Fibroblast of skin of left biceps (primary cell): ENCODE data around the gene ACP2.
"Not testable (repeated sequence)": the region's sequence is repeated elsewhere in the genome, so short reads cannot be mapped to it uniquely, and the experiment has no call there.

Experiments used
- DNase-seq, 2 experiments: peaks; one replicate each; pipeline ENCODE4 v3.0.0-alpha.2; 2013; ENCODE audit warnings: low read depth in 2 of 2

ACP2 gene

GRCh38 chr11:47243454-47243853 lies 5.2 kb downstream of the ACP2 start:
- DNase-seq, result no peak

- DNase-seq, result no peak
Observed at GRCh38 chr11:47242596-47243192, 5.9 kb downstream of the ACP2 start.

DNA sequence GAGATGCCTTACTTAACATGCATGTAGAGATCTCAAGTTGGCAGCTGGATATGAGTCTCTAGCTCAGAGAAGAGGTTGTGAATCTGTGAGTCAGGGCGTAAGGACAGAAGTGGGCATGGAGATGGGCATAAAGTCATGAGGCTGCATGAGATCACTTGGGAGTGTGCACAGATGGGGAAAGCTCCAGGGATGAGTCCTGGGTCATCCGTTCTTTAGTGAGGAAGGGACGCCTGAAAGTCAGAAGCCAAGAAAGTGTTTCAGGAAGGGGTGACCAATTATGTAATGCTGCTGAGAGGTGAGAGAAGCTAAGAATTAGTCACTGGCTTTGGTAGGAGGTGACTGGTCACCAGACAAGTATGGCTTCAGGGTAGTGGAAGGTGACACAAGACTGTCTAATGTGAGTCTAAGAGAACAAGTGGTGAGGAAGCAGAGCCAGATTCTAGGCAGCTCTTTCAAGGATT lies 6.7 kb downstream of the ACP2 start:
- no peak for DNase-seq

- no peak for DNase-seq
Observed at GRCh38 chr11:47239852-47240251, 8.8 kb downstream of the ACP2 start.

- no peak for DNase-seq
Observed at GRCh38 chr11:47236482-47236881, 12.1 kb downstream of the ACP2 start.

- no peak for DNase-seq
Observed at GRCh38 chr11:47235163-47235562, 13.5 kb downstream of the ACP2 start.

- no peak for DNase-seq
Observed at GRCh38 chr11:47234669-47235100, 13.9 kb downstream of the ACP2 start.

DNA sequence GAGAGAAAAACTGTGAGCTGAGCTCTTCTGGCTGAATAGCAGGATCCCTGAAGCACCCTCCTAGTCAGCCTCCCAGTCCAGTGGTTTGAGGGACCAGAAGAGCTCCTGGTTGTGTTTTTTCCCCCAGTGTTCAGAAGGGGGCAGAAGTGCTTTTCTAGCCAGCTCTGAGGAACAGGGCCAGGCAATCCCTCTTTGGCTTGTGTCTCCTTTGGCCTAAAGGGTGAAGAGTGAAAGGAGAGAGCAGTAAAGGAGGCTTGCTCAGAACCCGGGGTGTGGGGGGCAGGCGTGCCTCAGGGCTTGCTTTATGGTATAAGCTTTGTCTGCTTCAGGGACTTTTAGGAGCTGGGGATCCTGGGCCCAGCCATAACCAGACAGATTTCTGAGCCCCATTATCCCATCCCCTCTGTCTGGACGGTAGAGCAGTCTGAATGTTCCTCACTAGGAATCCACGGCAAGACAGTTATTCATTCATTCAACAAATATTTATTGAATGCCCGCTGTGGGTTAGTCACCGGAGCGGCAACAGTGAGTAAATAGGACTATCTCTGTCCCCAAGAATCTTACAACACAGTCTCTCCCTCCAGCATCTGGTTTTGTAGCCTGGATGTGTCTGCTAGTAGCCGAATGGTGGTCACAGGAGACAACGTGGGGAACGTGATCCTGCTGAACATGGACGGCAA lies 14.5 kb downstream of the ACP2 start:
- DNase-seq, result no peak

DNA sequence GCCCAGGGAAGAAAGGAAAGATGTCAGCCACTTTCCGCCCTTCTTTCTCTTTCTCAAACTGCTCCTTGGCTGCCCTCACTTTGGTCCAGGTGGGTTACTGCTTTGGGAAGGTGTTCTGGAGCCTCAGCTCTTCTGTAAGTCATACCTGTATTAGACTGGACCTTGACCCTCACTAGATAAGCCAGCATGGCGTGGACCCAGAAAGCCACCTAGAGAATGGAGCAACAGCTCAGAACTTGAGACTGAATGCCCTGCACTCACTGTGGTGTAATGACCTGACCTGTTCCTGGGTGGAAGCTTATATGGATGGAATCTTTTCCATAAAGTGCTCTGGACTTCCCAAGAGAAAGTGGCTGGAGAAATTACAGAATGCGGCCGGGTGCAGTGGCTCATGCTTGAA lies 15.6 kb downstream of the ACP2 start:
- DNase-seq, result no peak

DNA sequence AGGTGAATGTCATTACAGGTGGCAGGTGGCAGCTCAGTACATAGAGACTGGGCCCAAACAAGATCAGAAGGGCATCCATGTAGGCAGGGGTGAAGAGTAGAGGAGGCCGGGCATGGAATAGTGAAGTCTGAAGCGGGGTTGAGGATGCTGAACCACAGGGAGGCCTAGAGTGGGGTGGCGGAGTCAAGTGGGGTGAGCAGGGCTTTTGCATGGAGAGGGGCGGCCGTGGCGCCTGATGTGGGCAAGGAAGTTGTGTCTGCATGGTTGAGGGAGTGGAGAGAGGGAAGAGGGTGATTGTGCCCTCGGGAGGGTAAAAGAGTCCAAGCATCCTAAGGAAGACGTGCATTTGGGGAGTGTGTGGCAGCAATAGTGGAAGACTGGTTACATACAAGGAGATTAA lies 19.5 kb downstream of the ACP2 start:
- no peak for DNase-seq

- DNase-seq, result no peak
Observed at GRCh38 chr11:47225552-47226400, 22.8 kb downstream of the ACP2 start.

DNA sequence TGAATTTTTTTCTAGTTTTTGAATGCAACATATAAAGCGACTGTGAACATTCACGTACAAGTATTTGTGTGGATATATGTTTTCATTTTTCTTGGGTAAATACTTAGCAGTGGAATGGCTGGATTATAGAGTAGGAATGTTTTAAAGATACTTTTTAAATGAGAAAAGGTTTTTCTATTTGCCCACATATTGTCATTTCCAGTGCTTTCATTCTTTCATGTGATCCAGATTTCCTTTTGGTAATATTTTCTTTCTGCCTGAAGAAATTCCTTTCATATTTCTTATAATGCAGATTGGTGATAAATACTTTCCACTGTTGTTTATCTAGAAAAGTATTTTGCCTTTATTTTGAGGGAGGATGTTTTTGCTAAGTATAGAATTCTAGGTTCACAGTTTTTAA lies 25.9 kb downstream of the ACP2 start:
- no peak for DNase-seq

DNA sequence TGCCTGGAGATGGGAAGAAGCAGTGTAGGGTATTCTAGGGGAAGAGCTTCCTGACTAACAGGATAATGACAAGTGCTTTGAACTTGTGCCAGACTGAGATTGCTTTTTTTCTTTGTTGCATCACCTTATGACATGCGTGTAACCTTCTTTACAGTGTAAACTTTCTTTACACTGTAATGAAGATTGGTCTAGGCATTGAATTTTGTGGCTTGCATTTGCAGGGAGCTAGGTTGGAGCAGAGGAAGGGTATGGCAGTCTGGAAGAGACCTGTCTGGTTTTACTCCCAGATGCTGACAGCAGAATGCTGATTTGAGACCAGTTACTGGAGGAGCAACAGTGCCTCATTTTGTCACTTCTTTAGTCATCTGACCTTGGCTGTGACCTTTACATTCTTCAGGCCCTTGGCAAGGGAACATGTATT lies 28.2 kb downstream of the ACP2 start:
- DNase-seq, result no peak

GRCh38 chr11:47216121-47216798 lies 32.4 kb downstream of the ACP2 start:
- DNase-seq, result no peak

DNA sequence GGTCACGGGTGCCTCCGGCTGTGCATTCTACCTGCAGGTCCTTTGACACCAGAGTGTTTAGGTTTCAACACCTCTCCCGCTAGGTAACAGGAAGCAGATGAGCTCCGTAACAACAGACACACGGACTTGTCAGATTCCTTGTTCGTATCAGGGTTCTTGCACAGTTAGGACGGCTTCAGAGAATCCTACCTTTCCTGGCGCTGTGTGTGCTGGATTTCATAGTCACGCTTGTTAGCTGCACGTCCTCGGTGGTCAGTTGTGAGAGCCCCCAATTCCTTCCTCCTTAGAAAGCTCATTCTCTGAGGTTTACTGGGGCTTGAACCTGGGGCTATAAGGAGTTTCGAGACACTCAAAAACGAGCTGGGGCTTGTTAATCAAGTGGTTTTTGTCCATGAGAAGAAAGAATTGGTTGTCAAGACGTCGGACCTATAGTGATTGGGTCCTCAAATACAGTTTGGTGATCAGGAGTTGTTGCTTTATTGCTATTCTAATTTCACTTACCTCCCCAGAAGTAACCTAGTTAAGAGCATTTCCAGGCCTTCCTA lies 33.2 kb downstream of the ACP2 start:
- no peak for DNase-seq

DNA sequence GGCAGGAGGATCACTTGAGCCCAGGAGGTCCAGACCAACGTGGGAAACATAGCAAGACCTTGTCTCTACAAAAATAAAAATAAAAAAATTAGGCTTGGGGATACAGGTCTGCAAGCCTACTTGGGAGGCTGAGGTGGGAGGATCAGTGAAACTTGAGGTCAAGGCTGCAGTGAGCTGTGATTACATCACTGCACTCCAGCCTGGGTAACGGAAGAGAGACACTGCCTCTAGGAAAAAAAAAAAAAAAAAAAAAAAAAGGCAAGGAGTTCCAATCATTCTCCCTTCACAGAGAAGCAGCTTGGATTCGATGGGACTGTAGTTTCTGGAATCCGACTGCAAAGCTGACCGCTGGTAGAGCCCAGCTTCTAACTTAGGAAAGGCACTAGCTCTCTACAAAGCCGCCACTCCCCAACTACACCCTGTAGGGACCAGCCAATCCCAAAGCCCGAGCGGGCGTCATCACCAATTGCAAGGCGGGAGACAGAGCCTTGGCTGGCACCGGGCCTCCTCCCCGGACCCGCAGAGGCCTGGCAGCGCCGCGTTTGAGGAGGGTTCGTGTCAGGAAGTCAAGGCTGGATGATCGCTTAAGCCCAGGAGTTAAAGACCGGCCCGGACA lies 34.6 kb downstream of the ACP2 start:
- DNase-seq, result no peak

- no peak for DNase-seq
Observed at GRCh38 chr11:47212938-47213337, 35.7 kb downstream of the ACP2 start.

DNA sequence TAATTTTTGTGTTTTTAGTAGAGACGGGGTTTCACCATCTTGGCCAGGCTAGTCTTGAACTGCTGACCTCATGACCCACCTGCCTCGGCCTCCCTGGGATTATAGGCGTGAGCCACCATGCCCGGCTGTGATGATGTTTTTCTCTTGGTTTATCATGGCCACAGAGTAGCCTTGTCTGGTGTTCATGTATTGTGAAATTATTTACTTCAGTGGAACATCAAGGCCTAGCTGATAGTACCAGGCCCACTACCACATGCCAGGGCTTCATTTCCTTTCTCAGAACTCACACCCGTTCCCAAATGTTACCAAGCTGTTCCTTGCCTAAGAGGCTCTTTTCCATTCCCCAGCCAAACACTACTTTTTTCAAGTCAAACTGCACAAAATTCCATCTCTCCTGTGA lies 40.0 kb downstream of the ACP2 start:
- DNase-seq, result no peak

- not testable (repeated sequence) for DNase-seq
Observed at GRCh38 chr11:47208008-47208552, 40.5 kb downstream of the ACP2 start.

- no peak for DNase-seq
Observed at GRCh38 chr11:47207459-47207858, 41.2 kb downstream of the ACP2 start.

DNA sequence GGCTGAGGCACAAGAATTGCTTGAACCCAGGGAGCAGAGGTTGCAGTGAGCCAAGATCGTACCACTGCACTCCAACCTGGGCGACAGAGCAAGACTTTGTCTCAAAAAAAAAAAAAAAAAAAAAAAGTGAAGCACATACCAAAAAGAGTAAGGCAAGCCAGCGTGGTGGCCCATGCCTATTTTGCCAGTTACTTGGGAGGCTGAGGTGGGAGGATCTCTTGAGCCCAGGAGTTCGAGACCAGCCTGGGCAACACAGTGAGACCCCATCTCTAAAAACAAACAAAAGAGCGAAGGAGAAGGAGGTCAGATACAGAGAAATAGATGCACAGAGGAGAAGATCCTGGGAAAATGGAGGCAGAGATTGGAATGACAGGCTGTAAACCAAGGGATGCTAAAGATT lies 42.0 kb downstream of the ACP2 start:
- not testable (repeated sequence) for DNase-seq
